Progenitor cell of endocrine pancreas (in vitro differentiated cells): ENCODE data around the gene CRELD2. TPM values are rescaled to one million over a fixed set of nuclear protein-coding genes. Genes with fewer than 3 reads are reported as not detected.
A peak's percentile ranks its signal among the peaks of the same experiment; 100 is the strongest.

Experiments
- DNase-seq: peaks from one replicate; pipeline ENCODE4 v3.0.0; 2021; ENCODE audit warnings: low spot score; ENCODE audit not compliant: unreplicated experiment
- H3K27ac Mint-ChIP-seq: 2 replicates; pipeline ENCODE4 v1.8.0; 2021; ENCODE audit warnings: mild to moderate bottlenecking, moderate library complexity, mixed read lengths
- H3K27me3 Mint-ChIP-seq: 2 replicates; pipeline ENCODE4 v1.8.0; 2021; ENCODE audit warnings: mixed read lengths
- H3K36me3 Mint-ChIP-seq: 2 replicates; pipeline ENCODE4 v1.8.0; 2022; ENCODE audit warnings: mixed read lengths; ENCODE audit not compliant: insufficient read depth
- H3K4me1 Mint-ChIP-seq: 2 replicates; pipeline ENCODE4 v1.8.0; 2021; ENCODE audit warnings: low read depth, mixed read lengths
- H3K4me3 Mint-ChIP-seq: 2 replicates; pipeline ENCODE4 v1.8.0; 2021; ENCODE audit warnings: low read depth, mild to moderate bottlenecking, moderate library complexity, mixed read lengths
- H3K9me3 Mint-ChIP-seq: 2 replicates; pipeline ENCODE4 v1.8.0; 2021; ENCODE audit warnings: low read depth, mixed read lengths
- total RNA-seq: library from RNA; stranded (reverse); gene quantifications from 2 replicates; pipeline ENCODE4 v1.2.1, GENCODE V29; 2021
- TF ChIP-seq, protein P1 (sequence below): fragments of 200-600 bp; sonication (generic); IDR thresholded peaks from one replicate; pipeline ENCODE4 v1.5.0; 2021; ENCODE audit warnings: antibody characterized with exemption, mild to moderate bottlenecking; ENCODE audit not compliant: unreplicated experiment

CRELD2 gene
- total RNA-seq, 1 donor from 2014 or later, result 42.2 TPM

DNA sequence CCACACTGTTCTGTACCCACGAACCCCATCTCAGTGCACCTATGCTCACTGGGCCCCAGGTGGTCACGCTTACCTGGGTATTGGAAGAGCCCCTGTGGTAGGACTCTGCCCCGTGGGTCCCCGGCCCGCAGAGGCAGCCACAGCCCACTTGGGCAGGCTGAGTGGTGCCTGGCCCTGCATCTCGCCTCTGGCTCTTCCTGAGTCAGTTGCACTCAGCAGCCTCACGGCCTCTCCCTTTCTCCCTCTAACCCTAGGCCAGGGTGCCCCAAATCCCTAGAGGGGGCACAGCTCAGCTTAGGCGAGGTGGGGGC lies 9.7 kb downstream of the CRELD2 start:
- Mint-ChIP-seq H3K27me3 (peaks cover 17% of the 10 kb centered on the region), H3K36me3 (peaks cover 4% of the 10 kb centered on the region), H3K27ac (no peak overlapping the region), H3K4me3 (no peak overlapping the region), H3K9me3 (no peaks in the 10 kb centered on the region), H3K4me1 (no peaks in the 10 kb centered on the region)
- TF ChIP-seq, protein P1, sequence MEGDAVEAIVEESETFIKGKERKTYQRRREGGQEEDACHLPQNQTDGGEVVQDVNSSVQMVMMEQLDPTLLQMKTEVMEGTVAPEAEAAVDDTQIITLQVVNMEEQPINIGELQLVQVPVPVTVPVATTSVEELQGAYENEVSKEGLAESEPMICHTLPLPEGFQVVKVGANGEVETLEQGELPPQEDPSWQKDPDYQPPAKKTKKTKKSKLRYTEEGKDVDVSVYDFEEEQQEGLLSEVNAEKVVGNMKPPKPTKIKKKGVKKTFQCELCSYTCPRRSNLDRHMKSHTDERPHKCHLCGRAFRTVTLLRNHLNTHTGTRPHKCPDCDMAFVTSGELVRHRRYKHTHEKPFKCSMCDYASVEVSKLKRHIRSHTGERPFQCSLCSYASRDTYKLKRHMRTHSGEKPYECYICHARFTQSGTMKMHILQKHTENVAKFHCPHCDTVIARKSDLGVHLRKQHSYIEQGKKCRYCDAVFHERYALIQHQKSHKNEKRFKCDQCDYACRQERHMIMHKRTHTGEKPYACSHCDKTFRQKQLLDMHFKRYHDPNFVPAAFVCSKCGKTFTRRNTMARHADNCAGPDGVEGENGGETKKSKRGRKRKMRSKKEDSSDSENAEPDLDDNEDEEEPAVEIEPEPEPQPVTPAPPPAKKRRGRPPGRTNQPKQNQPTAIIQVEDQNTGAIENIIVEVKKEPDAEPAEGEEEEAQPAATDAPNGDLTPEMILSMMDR, result no peak
- no peak for DNase-seq

DNA sequence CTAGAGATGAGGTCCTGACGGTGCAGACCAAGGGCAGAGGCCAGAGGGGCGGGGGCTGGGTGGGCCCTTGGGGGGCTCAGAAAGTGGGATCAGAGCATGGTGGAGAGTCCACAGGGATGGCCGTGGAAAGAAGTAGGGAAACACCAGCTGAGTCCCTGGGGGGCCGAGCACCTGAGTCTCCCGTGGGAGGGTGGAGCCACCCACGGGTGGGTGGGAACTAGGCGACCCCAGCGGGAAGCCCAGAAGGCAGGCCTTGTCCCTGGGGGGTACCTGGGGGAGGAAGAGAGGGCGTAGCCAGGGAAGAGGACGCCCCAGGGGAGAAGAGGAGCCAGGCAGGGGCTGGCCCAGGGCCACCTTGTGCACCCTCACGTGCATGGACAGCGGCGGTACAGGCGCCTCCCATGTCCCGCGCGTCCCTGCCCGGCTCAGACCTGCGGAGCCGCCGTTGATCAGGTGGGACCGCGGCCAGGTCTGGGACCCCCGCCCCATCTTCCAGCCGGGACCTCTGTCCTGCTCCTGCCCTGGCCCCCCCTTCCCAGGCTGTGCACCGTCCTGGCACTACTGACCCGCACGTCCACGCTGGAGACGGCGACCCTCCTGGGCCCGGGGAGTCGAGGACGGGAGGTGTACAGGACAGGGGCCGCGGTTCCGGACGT lies 10.2 kb downstream of the CRELD2 start:
- H3K36me3 Mint-ChIP-seq, result peaks cover 4% of the 10 kb centered on the region
- TF ChIP-seq, protein P1, result no peak
- DNase-seq, result no peak
- peaks cover 19% of the 10 kb centered on the region for H3K27me3 Mint-ChIP-seq
- H3K4me3 Mint-ChIP-seq, result no peak overlapping the region
- H3K9me3 Mint-ChIP-seq, result no peaks in the 10 kb centered on the region
- no peaks in the 10 kb centered on the region for H3K4me1 Mint-ChIP-seq
- no peak overlapping the region for H3K27ac Mint-ChIP-seq

- no peak overlapping the region for H3K4me3 Mint-ChIP-seq
Observed at GRCh38 chr22:49929211-49929979, 11.0 kb downstream of the CRELD2 start.

GRCh38 chr22:49929994-49930575 lies 11.7 kb downstream of the CRELD2 start:
- no peak for DNase-seq
- H3K36me3 Mint-ChIP-seq, result peaks cover 3% of the 10 kb centered on the region
- H3K27me3 Mint-ChIP-seq, result peaks cover 19% of the 10 kb centered on the region
- no peak overlapping the region for H3K4me3 Mint-ChIP-seq
- H3K27ac Mint-ChIP-seq, result no peak overlapping the region
- TF ChIP-seq, protein P1, result no peak
- H3K4me1 Mint-ChIP-seq, result no peaks in the 10 kb centered on the region
- no peaks in the 10 kb centered on the region for H3K9me3 Mint-ChIP-seq

More at GRCh38 chr22:49929211-49929979, 11.0 kb downstream of the CRELD2 start:
- DNase-seq, result peak; percentile 86
- Mint-ChIP-seq H3K4me1 (no peaks in the 10 kb centered on the region), H3K27me3 (peaks cover 19% of the 10 kb centered on the region), H3K9me3 (no peaks in the 10 kb centered on the region), H3K36me3 (peaks cover 4% of the 10 kb centered on the region), H3K27ac (no peak overlapping the region)
- TF ChIP-seq, protein P1, result peak; percentile 98

GRCh38 chr22:49930596-49931412 lies 12.4 kb downstream of the CRELD2 start:
- no peak overlapping the region for H3K27ac Mint-ChIP-seq
- H3K9me3 Mint-ChIP-seq, result no peaks in the 10 kb centered on the region
- H3K4me3 Mint-ChIP-seq, result no peak overlapping the region
- H3K4me1 Mint-ChIP-seq, result no peaks in the 10 kb centered on the region
- DNase-seq, result no peak
- TF ChIP-seq, protein P1, result peak; percentile 34
- no peaks in the 10 kb centered on the region for H3K36me3 Mint-ChIP-seq
- H3K27me3 Mint-ChIP-seq, result peaks cover 19% of the 10 kb centered on the region
